Mucosa of descending colon (tissue), 3 donors: ENCODE results near the gene OCEL1. TPM values are rescaled to one million over a fixed set of nuclear protein-coding genes. Genes with fewer than 3 reads are reported as not detected.

Experiments
- ATAC-seq: fragments of 200-7000 bp; cut with Tn5 transposase; one replicate; pipeline ENCODE4 v1.9.1; 2020; ENCODE audit warnings: mild to moderate bottlenecking, moderate library complexity
- DNase-seq, 3 donors: peaks; one replicate each; pipeline ENCODE4 v3.0.0-alpha.2; 2020
- H3K36me3 ChIP-seq: fragments of 200-600 bp; one replicate; pipeline ENCODE4 v1.8.0; 2021; ENCODE audit warnings: low read depth, mild to moderate bottlenecking
- H3K4me1 ChIP-seq: fragments of 200-600 bp; one replicate; pipeline ENCODE4 v1.8.0; 2021; ENCODE audit warnings: low read depth, mild to moderate bottlenecking
- H3K4me3 ChIP-seq: fragments of 200-600 bp; one replicate; pipeline ENCODE4 v1.8.0; 2021; ENCODE audit warnings: mild to moderate bottlenecking
- H3K9me3 ChIP-seq: fragments of 200-600 bp; one replicate; pipeline ENCODE4 v1.8.0; 2021; ENCODE audit warnings: mild to moderate bottlenecking
- intact Hi-C, 2 donors: fragments of 100-400 bp; cut with DNase I in 1 of 2; cut with micrococcal nuclease in 1 of 2; formaldehyde crosslinking; loops; one replicate each; pipeline versions ENCODE4 v1.11.0 to v1.11.1; 2022; cut with DNase I, micrococcal nuclease
- total RNA-seq, 3 donors: library from RNA; stranded (reverse); fragmentation: NEBNext Ultra II Directional in 2 of 3; extraction: Animal tissue kit (Norgen Biotek cat#: 25700) in 2 of 3; gene quantifications; one replicate each; pipeline versions ENCODE4 v1.2.1 to v1.2.4, GENCODE V29; 2021 to 2023
- TF ChIP-seq, protein P1 (sequence below): fragments of 200-600 bp; IDR thresholded peaks from one replicate; pipeline ENCODE4 v1.8.0; 2022; ENCODE audit warnings: antibody characterized with exemption, mild to moderate bottlenecking
- donor health status: DM: no; HTN: no; CAD: no; lungs with moderate emphysema.
- donor health status: DM: no; HTN: no; CAD: no.
- donor health status: DM: no; HTN: yes; CAD: no.

Gene OCEL1
- total RNA-seq, 3 donors from 2014 or later, result 38.1 to 105 (median 58.4) TPM

DNA sequence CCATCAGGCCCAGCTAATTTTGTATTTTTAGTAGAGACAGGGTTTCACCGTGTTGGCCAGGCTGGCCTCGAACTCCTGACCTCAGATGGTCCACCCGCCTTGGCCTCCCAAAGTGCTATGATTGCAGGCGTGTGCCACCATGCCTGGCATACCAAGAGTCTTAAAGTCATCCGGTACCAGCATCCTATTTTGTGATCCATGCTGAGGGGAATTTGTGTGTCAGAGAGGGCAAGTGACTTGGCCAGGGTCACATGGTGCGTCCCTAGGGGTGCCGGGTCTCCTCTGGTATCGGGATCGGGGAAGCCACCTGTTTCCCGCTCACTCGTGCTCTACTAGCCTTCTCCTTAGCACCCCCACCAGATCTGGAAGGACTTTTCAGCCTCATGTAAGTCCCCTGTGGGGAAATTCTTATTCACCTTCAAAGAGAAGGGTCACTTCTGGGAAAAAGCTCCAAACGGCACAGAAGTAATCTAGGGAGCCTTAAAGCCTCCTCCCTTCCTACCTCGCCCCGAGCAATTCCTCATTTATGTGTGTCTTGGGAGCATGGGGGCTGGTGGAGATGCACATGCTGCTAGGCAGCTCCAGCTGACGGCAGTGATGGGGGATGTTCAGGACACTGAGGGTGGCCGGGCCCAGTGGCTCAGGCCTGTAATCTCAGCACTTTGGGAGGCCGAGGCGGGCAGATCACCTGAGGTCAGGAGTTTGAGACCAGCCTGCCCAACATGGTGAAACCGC lies 49.6 kb downstream of the OCEL1 start:
- Histone ChIP-seq H3K4me1 (no peaks in the 10 kb centered on the region), H3K4me3 (no peak overlapping the region), H3K9me3 (no peaks in the 10 kb centered on the region), H3K36me3 (no peaks in the 10 kb centered on the region)
- TF ChIP-seq, protein P1, sequence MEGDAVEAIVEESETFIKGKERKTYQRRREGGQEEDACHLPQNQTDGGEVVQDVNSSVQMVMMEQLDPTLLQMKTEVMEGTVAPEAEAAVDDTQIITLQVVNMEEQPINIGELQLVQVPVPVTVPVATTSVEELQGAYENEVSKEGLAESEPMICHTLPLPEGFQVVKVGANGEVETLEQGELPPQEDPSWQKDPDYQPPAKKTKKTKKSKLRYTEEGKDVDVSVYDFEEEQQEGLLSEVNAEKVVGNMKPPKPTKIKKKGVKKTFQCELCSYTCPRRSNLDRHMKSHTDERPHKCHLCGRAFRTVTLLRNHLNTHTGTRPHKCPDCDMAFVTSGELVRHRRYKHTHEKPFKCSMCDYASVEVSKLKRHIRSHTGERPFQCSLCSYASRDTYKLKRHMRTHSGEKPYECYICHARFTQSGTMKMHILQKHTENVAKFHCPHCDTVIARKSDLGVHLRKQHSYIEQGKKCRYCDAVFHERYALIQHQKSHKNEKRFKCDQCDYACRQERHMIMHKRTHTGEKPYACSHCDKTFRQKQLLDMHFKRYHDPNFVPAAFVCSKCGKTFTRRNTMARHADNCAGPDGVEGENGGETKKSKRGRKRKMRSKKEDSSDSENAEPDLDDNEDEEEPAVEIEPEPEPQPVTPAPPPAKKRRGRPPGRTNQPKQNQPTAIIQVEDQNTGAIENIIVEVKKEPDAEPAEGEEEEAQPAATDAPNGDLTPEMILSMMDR, result no peak
- no peak for DNase-seq
- intact Hi-C loops, result no loop called here
- ATAC-seq, result no peak

Other genes starting within 250 kb of the OCEL1 start
- 1 to 10 TPM; 2.3 to 5.8 (median 3.1) TPM for gene CPAMD8, start 199.4 kb upstream of the OCEL1 start, total RNA-seq
- 10 to 100 TPM; 12.2 to 16.6 (median 13.6) TPM for gene HAUS8, start 150.8 kb upstream of the OCEL1 start, total RNA-seq
- gene MYO9B, start 150.4 kb upstream of the OCEL1 start, total RNA-seq, result 10 to 100 TPM; 73.7 to 91.8 (median 90.8) TPM
- 10 to 100 TPM; 17.4 to 31.2 (median 28.0) TPM for gene USE1, start 10.9 kb upstream of the OCEL1 start, total RNA-seq
- gene NR2F6, start 19.7 kb downstream of the OCEL1 start, total RNA-seq, result 100 to 1,000 TPM; 103 to 157 (median 140) TPM
- gene USHBP1, start 38.5 kb downstream of the OCEL1 start, total RNA-seq, result 1 to 10 TPM in 2 of 3 donors, under 1 TPM in 1; 0.52 to 2.6 (median 2.2) TPM
- 10 to 100 TPM; 64.6 to 80.3 (median 76.2) TPM for gene BABAM1, start 41.2 kb downstream of the OCEL1 start, total RNA-seq
- 1 to 10 TPM in 1 of 3 donors, under 1 TPM in 2; 0.23 to 1.9 (median 0.80) TPM for gene ANKLE1, start 55.7 kb downstream of the OCEL1 start, total RNA-seq
- gene ABHD8, start 77.2 kb downstream of the OCEL1 start, total RNA-seq, result 10 to 100 TPM in 1 of 3 donors, 1 to 10 TPM in 2; 3.0 to 18.0 (median 4.5) TPM
- gene MRPL34, start 79.6 kb downstream of the OCEL1 start, total RNA-seq, result 100 to 1,000 TPM; 124 to 148 (median 145) TPM
- 10 to 100 TPM; 38.3 to 51.4 (median 48.3) TPM for gene DDA1, start 83.3 kb downstream of the OCEL1 start, total RNA-seq
- 1 to 10 TPM; 7.1 to 9.4 (median 8.6) TPM for gene ANO8, start 108.6 kb downstream of the OCEL1 start, total RNA-seq
- 10 to 100 TPM; 16.1 to 24.3 (median 16.8) TPM for gene GTPBP3, start 111.3 kb downstream of the OCEL1 start, total RNA-seq
- gene PLVAP, start 151.1 kb downstream of the OCEL1 start, total RNA-seq, result 10 to 100 TPM; 22.2 to 42.2 (median 32.8) TPM
- gene CCDC194, start 168.0 kb downstream of the OCEL1 start, total RNA-seq, result under 1 TPM in 2 of 3 donors, not detected in 1; 0.53 to 0.54 TPM
- 10 to 100 TPM in 2 of 3 donors, 1 to 10 TPM in 1; 9.7 to 72.6 (median 28.2) TPM for gene BST2, start 179.4 kb downstream of the OCEL1 start, total RNA-seq
- 10 to 100 TPM; 42.7 to 53.3 (median 52.1) TPM for gene MVB12A, start 193.8 kb downstream of the OCEL1 start, total RNA-seq
- under 1 TPM in 2 of 3 donors, not detected in 1; 0.34 to 0.51 TPM for gene TMEM221, start 222.4 kb downstream of the OCEL1 start, total RNA-seq
- not detected for gene NXNL1, start 234.7 kb downstream of the OCEL1 start, total RNA-seq
- 10 to 100 TPM in 1 of 3 donors, 1 to 10 TPM in 2; 5.7 to 17.2 (median 6.2) TPM for gene SLC27A1, start 244.3 kb downstream of the OCEL1 start, total RNA-seq